Ecto neural progenitor cell (in vitro differentiated cells): ENCODE measurements around the gene GYS2.

Source experiments
- DNase-seq: peaks from one replicate; pipeline ENCODE4 v3.0.0-alpha.2; 2018; ENCODE audit warnings: low spot score

The GYS2 gene

DNA sequence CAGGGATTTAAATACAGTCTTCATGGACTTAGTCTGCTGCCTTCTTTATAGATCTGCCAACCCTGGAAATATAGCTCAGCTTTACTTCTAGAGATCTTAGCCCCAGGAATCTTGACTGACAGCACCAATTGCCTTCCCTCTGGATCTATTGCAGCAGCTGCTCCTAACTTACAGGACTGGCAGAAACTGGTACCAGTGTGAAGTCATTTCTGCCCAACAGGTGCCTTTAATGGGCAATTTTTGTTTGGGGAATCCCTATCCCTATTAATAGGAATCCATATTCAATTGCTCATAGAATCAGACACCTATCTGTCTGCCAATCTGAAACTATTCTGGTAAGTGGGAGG, 51.3 kb downstream of the GYS2 start:
- no peak for DNase-seq

DNA sequence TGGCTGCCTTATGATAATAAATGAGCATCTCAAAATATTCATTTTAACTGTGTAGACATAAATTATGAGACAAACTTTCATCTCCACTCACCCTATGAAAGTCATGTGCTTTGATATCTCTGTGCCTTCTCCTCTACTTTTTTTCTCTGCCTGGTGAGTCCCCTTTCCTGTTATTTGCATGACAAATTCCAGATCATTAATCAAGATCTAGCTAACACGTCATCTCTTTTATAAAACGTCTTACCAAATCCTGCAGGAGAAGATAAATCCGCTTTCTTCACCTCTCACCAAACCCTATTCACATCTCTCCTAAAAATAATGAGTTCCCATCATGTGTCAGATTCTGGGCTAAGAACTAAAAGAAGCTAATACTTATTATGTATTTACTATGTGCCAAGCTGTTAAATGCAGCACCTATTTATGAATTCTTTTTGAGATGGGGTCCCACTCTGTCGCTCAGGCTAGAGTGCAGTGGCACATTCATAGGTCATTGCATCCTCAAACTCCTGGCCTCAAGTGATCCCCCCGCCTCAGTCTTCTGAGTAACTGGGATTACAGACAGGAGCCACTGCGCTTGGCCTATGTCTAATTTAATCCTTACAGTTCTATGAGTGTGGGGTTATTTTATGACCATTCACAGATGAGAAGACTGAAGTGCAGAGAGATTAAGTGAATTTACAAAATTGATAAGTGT, 51.9 kb downstream of the GYS2 start:
- no peak for DNase-seq

DNA sequence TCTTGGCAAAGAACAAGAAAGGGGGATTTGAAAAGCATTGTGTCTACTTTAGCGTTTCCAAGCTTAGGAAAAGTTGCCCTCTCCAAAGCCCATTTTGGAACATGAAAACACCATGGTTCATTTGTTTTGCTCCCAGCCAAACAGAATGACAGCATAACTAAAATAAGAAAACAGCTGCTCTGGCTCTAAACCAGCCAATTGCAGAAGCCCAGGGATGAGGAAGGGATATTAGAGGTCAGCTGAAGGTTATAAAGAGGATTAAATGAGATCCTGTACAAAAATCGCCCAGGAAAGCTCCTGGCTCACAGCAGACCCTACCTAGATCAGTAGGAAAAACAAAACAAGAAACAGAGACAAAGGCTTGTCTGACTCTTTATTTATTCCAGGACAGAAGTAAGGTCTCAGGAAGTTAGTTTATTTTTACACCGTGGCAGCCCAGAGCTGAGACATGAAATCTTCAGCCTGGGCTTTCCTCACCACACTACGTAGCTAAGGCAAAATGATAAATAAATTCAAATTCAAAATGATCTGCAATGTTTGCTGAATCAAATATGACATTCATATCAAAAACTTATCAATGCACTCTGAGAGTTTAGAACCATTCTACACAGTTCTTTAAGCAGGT, 52.7 kb downstream of the GYS2 start:
- DNase-seq = no peak

DNA sequence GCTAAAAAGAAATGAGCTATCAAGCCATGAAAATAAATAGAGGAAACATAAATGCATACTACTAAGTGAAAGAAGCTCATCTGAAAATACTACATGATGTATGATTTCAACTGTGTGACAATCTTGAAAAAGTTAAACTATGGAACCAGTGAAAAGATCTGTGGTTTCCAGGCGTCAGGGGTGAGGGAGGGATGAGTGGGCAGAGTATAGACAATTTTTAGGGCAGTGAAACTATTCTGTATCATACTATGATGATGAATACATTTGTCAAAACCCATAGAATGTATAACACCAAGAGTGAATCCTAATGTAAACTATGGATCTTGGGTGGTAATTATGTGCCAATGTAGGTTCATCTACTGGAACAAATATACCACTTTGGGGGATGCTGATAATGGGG, 57.2 kb downstream of the GYS2 start:
- no peak for DNase-seq

DNA sequence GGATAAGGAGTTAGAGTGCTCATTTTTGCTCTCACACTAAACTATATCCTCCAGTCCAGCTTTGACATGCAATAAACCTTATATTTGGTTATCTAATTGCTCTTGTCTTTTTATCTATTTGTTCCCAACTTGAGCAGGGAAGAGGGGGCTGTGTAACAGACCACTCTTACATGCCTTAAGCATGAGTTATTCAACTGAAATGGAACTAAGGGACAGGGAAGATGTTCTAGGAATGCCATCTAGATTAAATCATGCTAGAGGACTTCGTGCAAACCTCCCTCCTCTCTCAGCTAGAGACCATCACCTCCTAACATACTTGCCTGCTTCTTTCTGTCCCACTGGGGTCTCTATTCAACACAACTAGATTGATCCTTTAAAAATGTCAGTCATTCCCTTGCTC, 57.9 kb downstream of the GYS2 start:
- no peak for DNase-seq

DNA sequence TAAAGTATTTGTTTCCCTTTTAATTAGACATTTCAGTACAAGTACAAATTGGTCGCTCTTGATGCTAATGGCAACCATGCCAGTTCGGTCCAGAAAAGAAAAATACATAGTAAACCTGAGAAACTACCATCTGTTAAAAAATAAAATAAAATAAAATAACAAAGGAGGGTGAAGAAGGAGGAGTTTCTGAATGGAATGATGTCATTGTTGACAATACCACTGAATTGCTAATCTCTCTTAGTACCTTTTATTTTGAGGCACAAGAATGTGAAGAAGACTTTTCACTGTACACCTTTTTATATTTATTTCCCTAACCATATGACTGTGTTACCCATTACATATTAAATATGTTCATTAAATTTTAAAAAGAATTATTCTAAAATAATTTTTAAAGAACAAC, 59.1 kb downstream of the GYS2 start:
- DNase-seq = no peak

DNA sequence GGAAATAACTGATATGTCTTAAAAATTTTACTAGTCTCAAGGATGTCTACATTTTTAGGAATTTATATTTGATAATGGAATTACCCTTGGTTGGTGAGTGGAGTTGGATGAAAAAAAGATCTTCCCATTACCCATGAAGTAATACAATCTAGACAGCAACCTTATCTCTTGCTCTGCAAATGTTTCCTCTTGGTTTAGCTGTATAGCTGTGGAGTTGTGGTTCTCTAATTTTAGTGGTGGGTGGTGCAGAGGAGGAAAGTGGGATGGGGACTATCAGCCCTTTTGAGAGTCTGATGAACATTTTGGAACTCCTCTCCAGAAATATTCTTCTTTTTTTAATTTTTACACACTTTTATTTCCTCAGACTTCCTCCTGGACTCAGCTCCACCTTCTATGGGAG, 61.5 kb downstream of the GYS2 start:
- DNase-seq = no peak

DNA sequence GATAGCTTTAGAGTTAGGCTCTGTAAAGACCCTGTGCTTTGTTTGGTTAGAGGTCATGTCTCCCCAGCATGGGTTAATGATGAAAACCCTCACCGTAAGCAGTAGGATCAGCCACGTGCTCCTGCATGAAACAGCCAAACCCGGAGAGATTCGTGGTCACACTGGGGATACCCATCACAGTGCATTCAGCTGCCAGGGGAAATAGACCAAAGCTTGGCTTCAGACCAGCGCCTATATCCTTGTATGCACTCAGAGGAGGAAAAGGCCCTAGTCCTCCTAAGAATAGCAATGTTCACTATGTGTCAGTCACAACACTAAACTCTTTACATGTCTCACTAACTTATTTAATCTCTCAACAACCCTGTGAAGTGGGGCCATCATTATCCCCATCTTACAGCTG, 62.2 kb downstream of the GYS2 start:
- DNase-seq = no peak

DNA sequence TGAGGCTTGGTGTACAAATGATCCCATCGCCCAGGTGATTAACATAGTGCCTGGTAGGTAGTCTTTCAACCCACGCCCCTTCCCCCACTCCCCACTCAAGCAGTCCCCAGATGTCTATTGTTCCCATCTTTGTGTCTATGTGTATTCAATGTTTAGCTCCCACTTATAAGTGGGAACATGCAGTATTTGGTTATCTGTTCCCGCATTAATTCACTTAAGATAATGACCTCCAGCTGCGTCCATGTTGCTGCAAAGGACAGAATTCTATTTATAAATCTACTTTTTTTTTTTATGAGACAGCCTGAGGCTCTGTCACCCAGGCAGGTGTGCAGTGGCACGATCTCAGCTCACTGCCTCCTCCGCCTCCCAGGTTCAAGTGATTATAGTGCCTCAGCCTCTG, 62.9 kb downstream of the GYS2 start:
- DNase-seq = no peak

DNA sequence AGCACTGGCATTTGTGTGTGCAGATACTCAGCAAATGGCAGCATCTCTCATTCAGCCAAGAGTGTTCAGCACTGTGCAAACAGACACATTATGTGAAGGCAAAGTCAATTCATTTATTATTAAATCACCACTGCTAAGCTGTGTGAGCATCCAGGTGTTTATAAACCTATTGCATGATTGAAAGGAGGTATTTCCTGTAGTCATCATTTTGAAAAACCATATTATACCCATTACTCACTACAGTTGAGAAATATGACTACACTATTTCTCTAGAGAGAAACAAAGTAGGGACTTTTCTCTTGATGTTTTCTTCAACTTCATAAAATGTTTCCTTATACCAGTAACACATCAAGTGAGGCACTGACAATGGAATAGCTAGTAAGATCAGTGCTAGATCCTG, 64.8 kb downstream of the GYS2 start:
- no peak for DNase-seq

DNA sequence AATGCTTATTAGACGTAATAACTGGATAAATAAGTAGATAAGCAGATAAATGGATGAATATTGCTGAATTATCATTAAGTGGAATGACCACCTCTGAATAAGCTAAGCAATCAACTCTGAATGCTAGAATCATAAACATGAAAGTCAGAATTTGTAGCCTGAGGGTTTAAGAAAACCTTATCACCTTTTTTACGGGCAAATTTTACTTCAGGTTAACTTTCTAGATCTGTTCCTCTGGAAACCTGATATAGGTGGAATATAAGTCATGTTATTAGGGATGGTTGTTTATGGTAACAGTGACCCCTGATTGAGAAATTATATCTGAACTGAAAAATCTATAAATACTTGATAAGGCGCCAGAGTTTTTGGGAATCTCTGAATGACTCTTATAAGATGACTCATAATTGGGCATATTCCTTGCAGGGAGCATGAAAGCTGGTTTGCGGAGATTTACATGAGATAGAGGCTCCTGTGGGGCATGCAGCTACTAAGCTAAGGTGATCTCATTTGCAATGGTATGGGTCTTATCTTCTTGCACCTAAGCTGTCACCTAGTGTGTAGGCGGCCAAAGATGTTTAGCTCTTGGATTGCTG, 66.5 kb downstream of the GYS2 start:
- no peak for DNase-seq

DNA sequence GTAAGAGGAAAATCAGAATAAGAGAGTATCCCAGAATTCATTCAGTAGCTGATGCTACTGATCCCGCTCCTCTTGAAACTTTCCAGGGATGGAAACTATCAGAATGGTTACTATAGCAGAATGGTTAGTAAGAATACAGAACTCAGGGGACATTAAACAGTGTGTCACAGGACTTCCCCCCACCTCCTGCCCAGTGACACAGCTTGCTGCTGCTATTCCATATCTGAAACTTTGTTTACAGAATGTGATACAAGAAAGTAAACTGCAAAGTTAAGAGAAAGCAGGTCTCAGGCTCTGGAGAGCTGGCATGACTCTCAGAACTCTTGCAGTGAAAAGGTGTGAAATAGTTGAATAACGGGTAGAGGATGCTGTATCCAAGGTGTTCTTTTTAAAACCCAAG, 75.2 kb downstream of the GYS2 start:
- DNase-seq = no peak

DNA sequence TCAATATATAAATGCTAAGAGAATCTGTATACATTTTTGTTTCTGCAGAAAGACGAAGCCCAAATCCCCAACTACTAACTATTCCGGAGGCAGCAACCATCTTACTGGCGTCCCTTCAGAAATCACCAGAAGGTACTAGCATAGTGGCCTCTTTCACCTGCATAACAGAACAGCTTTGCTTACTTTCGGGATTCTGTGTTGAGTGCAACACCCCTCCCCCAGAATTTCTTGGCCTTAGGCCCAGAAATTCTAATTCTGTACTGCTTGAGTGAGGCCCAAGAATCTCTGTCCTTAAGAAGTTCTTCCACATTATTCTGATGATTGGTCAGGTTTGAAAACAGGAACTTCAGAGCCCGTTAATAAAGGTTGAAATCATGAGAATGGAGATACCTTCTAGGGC, 75.7 kb downstream of the GYS2 start:
- DNase-seq = no peak

DNA sequence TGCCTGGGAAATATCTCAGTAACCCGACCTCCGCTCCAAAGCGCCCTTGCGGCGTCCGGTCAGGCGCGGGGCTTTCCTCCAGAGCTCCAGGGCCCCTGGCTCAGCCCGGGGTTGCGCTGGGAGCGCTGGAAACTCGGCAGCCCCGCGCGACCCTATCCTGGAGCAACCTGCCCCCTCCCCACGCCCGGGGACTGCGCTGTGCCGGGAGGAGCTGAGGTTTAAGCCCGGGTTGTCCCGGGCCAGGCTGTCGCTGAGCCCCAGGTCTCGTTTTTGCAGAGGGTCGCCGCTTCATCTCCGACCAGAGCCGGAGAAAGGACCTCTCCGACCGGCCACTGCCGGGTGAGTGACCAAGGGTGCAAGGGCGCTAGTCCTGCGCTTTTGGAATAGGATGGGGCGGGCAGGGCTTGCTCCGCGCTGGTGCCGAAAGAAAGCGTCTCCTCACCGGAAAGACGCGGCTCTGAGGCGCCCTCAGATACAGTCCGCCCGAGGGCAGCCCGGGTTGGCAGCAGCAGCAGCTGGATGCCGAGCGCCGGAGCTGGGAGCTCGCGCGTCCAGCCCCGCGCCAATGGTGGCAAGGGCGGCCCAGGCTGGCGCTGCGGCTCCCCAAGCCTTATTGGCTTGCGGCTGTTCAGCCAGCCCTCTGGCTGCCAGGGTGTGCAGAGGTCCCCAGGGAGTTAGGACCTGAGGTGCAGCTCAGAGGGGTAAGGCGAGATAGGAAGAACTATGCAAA, 77.0 kb downstream of the GYS2 start:
- peak; percentile 88 for DNase-seq

DNA sequence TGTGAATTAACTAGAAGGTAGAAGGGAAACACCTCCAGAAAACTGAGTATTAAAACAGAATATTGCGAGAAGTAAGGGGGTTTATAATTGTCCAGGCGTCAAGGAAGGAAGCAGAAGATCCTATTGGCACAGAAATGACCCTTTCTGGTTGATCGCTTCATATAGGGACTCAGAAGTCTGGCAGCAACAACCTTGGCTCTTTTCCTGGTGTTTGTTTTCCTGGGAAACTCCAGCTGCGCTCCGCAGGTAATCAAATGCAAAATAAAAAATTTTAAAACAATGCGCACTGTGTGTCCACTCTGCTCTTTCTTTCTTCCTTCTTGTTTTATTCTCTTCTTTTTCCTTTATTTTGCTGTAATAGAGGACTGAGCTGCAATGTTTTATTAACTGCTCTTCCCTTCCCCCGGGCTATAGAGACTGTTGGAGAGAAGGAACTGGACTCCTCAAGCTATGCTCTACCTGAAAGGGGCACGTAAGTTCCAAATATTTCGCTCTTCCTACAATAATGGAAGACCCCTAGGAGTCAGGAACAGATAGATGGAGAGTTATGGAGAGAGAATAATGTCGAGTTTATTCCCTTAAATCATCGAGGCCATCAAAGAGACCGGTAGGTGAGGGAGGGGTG, 77.8 kb downstream of the GYS2 start:
- no peak for DNase-seq

DNA sequence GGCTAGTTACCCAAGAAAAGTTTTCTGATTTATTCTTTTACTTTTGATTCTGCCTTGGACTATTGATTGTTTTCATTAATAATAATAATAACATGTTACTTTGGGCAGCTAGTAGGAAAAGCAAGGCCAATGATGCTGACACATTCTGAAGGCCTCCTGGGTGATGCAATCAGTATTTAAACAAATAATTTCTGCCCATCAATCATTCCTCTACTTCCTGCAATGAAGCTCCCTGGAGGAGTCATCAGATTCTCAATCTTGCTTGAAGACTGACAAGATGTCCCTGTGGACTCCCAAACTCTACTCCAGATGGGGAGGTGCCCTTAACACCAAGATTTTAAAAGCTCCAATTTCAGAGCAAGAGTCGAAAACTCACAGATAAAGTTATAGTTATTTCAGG, 78.6 kb downstream of the GYS2 start, which contains the start of gene SPX:
SPX (plus strand) TSS at position 244 of the 400 bp plus-strand sequence. CDS start 177 bp downstream, outside the sequence.
- no peak for DNase-seq

DNA sequence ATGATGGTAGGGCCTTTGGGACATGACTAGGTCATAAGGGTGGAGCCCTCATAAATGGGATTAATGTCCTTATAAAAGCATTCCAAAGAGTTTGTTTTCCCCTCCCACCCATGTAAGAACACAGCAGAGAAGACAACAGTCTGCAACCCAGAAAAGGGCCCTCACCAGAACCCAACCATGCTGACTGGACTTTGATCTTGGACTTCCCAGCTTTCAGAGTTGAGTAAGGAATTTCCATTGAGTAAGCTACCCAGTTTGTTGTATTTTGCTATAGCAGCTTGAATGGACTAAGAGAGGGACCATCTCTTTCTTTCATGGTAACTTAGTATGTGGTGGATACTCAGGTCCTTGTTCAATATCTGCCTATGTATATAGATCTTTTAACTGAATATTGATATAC, 81.5 kb downstream of the GYS2 start:
- DNase-seq = no peak

DNA sequence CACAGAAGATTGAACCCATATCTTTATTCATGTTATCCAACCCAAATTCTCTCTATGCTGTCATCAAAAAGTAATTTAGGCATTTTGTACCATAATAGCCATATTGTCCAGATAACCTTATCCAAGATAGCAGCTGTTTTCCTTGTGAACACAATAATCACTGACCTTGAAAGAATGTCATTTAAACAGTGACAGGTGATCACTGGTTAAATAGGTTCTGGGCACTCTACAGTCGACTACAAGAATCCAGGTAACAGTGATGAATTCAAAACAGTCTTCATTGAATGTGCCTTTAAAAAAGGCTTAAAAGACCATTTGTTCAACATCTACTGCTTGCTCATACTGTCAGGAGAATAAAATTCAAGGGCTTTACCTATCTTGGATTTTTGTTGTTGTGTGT, 83.1 kb downstream of the GYS2 start:
- no peak for DNase-seq

DNA sequence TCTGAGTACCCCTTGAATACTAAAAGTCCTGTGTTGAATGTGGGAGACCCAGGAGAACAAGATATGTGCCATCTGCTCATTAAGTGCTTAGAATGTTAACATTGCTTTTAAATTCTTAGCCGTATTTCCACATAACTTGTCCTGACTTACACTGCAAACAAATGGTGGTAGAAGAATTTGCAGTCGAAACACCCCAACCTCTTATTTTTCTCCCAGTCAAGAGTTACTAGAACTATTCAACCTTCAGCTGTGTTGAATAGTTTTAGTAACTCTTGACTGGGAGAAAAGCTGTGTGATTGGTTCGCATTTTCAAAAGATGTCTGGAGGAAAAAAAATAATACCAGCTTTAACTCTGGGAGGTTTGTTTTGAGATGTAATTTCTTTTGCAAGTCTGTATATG, 86.2 kb downstream of the GYS2 start:
- no peak for DNase-seq

DNA sequence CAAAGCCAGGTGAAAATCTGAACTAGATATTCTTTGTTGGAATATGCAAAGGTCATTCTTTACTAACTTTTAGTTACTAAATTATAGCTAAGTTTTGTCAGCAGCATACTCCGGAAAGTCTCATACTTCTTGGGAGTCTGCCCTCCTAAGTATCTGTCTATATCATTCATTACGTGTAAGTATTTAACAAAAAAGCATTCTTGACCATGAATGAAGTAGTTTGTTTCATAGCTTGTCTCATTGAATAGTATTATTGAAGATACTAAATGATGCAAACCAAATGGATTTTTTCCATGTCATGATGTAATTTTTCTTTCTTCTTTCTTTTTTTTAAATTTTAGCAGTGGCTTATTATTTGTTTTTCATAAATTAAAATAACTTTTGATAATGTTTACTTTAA, 88.4 kb downstream of the GYS2 start:
- no peak for DNase-seq

DNA sequence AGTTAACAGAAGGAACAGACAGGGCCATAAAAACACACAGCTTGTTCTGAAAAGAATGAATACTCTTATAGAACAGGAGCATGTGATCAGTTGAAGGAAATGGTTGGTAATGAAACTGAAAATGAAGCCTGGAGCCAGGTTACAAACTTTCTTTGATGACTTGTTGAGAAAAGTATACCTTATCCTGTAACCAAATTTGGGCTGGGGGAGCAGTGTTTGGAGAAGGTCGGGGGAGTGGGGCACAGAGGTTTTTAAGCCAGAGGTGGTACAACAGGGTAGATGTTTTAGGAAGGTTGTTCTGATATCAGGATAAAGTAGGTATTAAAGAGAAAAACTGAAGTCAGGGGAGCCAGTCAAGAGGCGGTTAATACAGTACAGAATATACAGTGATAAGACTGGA, 94.9 kb downstream of the GYS2 start:
- DNase-seq = no peak

DNA sequence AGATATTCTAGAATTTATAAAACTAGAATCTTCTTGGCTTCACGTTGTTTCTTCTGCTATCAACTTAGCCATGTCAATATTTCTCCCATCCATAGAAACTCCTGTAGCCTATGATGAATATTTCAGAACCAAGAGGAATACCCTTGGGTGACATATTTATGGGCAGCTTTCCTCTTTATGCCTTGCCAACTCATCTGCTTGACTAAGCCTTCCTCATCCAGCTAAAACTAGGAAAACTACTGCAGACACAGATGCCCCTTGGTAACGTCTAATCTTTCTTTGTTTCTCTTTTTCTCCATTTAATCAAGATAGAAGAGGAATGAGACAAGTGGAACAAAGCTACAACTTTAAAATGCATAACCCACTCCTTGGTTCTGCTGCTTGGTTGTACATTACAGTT, 96.8 kb downstream of the GYS2 start:
- no peak for DNase-seq

DNA sequence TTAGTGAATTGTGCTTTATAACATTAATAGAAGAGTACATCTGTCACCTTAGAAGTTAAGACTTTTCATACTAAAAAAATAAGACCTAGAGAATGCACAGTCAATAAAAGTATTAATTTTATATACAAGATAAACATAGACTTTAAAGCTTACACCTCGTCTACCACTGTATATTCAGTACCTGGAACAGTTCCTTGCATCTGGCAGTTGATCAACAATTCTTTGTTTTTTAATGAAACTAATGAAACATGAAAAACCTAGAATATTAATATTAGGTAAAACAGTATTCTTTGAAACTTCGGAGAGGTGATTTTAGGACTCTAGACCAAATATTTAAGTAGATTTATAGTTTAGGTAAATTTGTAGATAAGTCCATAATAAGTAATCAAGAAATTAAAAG, 98.8 kb downstream of the GYS2 start:
- DNase-seq = no peak
